ENCODE measurements around the gene TK2. TPM values are rescaled to one million over a fixed set of nuclear protein-coding genes. Genes with fewer than 3 reads are reported as not detected.

Gene TK2
- total RNA-seq, 3 donors from 2014 or later: 33.1 to 98.4 (median 40.4) TPM

DNA sequence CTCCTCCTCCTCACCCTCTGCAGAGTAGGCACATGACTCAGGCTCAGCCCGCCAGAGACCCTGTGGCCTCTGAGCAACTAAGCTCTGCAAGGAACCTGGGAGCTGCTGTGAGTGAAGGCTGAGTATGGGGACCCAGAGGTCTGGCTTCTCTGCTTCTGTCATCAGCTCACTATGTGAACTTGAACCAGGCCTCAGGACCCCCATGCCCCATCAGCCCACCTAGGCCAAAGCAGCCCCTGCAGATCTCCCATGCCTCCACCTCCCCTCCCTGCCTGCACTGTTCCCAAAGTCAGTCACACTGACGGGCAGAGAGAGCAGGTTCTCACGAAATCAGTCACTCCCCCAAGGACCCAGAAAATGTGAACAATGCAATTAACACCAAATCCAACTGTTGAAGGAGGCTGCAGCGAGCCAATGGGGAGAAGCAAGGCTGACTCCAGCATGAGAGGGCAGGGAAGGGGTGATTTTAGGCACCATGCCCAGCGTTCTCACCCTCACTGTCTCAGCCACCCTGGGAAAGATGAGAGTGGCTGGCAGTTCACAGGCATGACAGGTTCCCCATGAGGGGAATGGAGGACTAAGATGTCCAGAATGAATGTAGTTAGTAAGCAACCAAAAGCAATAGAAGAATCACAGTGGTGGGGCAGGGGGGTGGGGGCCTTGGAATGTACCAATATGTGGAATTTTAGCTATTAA is 62.2 kb downstream of the TK2 start:
- intact Hi-C loops (cut with DNase I; ENCODE audit: low total_unique reads): no loop called here
- TF ChIP-seq, protein P1, sequence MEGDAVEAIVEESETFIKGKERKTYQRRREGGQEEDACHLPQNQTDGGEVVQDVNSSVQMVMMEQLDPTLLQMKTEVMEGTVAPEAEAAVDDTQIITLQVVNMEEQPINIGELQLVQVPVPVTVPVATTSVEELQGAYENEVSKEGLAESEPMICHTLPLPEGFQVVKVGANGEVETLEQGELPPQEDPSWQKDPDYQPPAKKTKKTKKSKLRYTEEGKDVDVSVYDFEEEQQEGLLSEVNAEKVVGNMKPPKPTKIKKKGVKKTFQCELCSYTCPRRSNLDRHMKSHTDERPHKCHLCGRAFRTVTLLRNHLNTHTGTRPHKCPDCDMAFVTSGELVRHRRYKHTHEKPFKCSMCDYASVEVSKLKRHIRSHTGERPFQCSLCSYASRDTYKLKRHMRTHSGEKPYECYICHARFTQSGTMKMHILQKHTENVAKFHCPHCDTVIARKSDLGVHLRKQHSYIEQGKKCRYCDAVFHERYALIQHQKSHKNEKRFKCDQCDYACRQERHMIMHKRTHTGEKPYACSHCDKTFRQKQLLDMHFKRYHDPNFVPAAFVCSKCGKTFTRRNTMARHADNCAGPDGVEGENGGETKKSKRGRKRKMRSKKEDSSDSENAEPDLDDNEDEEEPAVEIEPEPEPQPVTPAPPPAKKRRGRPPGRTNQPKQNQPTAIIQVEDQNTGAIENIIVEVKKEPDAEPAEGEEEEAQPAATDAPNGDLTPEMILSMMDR (IDR thresholded peaks at IDR 0.05): no peak
- TF ChIP-seq POLR2A (IDR thresholded peaks at IDR 0.05) (no peak), POLR2AphosphoS5 (IDR thresholded peaks at IDR 0.05) (no peak)
- Histone ChIP-seq H3K4me3 (no peak overlapping the region), H3K4me1 (peaks cover 6 to 8% of the 10 kb centered on the region in 2 donors), H3K27ac (peak overlapping the region in 1 of 2 donors; percentile 71), H3K9me3 (no peaks in the 10 kb centered on the region), H3K27me3 (no peaks in the 10 kb centered on the region), H3K36me3 (no peaks in the 10 kb centered on the region)
- DNase-seq (ENCODE audit: low spot score in 2 of 2): peak; percentile 14 to 19

DNA sequence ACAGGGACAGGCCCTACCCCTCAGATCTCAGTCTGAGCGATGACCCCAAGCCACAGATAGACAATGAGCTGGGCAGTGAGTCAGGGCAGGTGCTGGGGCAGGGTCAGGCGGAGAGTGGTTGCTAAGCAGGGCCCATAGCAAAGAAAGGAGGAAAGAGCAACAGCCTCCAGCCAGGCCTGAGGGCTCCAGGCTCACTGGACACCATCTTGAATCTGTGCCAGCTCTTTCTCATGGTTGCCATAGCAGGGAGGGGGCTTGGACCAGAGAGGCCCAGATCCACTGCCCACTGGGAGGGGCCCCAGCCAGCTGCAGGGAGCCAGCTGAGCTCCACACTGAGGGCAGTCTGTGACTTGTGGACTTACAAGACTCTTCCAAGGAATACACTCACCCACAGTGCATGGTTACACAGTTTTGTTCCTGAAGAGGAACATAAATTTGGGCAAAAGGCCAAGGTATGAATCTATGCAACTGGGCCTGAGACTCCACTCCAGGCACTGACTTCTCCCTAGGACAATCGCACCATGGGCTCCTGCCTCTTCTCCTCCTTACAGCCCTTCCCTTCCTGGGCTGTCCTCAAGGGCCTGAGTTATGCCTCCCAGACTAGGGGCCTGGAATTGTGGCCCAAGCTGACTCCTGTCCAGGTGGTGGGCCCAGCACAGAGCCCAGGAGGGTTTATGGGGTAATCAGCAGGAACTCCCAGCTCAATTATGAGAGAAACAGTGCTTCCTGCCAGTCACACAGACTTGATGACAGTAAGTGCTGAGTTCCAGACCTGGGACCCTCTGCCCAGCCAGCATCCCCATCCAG is 62.9 kb downstream of the TK2 start:
- no peaks in the 10 kb centered on the region for H3K27me3 ChIP-seq
- intact Hi-C loops (cut with DNase I; ENCODE audit: low total_unique reads): no loop called here
- TF ChIP-seq, protein P1 (IDR thresholded peaks at IDR 0.05): no peak
- TF ChIP-seq POLR2A (IDR thresholded peaks at IDR 0.05) (no peak), POLR2AphosphoS5 (IDR thresholded peaks at IDR 0.05) (no peak)
- no peak overlapping the region for H3K4me3 ChIP-seq
- H3K4me1 ChIP-seq: peaks cover 6 to 8% of the 10 kb centered on the region in 2 donors
- no peaks in the 10 kb centered on the region for H3K9me3 ChIP-seq
- peak overlapping the region; percentile 26 to 71 for H3K27ac ChIP-seq
- H3K36me3 ChIP-seq: no peaks in the 10 kb centered on the region
- peak; percentile 16 to 43 for DNase-seq (ENCODE audit: low spot score in 2 of 2)

DNA sequence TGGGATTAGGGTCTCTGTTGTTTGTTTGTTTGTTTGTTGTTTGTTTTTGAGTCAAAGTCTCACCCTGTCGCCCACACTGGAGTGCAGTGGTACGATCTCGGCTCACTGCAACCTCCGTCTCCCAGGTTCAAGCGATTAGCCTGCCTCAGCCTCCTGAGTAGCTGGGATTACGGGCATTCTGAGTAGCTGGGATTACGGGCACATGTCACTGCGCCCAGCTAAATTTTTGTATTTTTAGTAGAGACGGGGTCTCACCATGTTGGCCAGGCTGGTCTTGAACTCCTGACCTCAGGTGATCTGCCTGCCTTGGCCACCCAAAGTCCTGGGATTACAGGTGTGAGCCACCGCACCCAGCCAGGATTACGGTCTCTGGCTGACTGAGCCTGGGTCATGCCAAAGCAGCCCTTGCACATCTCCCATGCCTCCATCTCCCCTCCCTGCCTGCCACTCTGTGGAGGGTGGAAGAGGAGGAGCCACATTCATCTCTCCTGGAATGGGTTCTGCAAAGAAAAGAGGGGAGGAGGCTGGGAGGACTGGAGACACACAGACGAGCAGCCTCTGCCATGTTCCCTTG is 63.6 kb downstream of the TK2 start:
- intact Hi-C loops (cut with DNase I; ENCODE audit: low total_unique reads): no loop called here
- no peaks in the 10 kb centered on the region for H3K9me3 ChIP-seq
- peak in 1 of 2 donors; percentile 15 for DNase-seq (ENCODE audit: low spot score in 2 of 2)

DNA sequence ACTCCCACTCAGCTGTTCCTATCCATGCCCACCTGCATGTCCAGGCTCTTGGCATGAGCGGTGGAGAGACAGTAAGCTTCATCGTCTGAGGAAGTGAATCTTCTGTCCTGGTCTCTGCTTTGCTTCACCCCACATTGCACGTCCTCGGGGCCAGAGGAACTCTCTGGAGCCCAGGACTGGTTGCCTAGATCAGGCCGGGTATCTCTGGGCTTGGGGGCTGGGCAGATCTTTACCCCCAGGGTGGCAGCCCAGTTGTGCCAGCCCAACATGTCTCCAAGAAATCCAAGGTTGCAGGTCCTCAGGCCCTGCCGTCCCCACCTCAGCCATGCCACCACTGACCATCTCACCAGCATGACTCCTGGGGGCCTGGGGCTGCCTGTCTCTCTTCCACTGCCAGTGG is 64.5 kb downstream of the TK2 start:
- no peak overlapping the region for H3K27ac ChIP-seq
- no peaks in the 10 kb centered on the region for H3K9me3 ChIP-seq
- H3K36me3 ChIP-seq: no peaks in the 10 kb centered on the region
- DNase-seq (ENCODE audit: low spot score in 2 of 2): peak in 1 of 2 donors; percentile 15
- TF ChIP-seq POLR2A (IDR thresholded peaks at IDR 0.05) (no peak), POLR2AphosphoS5 (IDR thresholded peaks at IDR 0.05) (no peak)
- TF ChIP-seq, protein P1 (IDR thresholded peaks at IDR 0.05): no peak
- H3K27me3 ChIP-seq: no peaks in the 10 kb centered on the region
- intact Hi-C loops (cut with DNase I; ENCODE audit: low total_unique reads): no loop called here
- peaks cover 6 to 8% of the 10 kb centered on the region in 2 donors for H3K4me1 ChIP-seq
- no peak overlapping the region for H3K4me3 ChIP-seq

More for the DNA sequence above, 63.6 kb downstream of the TK2 start:
- H3K27ac ChIP-seq: peak overlapping the region; percentile 26 to 71
- H3K27me3 ChIP-seq: no peaks in the 10 kb centered on the region
- H3K36me3 ChIP-seq: no peaks in the 10 kb centered on the region
- H3K4me3 ChIP-seq: no peak overlapping the region
- peaks cover 6 to 8% of the 10 kb centered on the region in 2 donors for H3K4me1 ChIP-seq
- no peak for TF ChIP-seq POLR2AphosphoS5 (IDR thresholded peaks at IDR 0.05)
- TF ChIP-seq, protein P1 (IDR thresholded peaks at IDR 0.05): no peak
- TF ChIP-seq POLR2A (IDR thresholded peaks at IDR 0.05): no peak

All from breast epithelium (tissue), 4 donors.